H9 (cell line): ENCODE results near the gene DNAAF9. TPM values are rescaled to one million over a fixed set of nuclear protein-coding genes. Genes with fewer than 3 reads are reported as not detected.
A peak's percentile ranks its signal among the peaks of the same experiment; 100 is the strongest.

Experiments
- DNase-seq: peaks from one replicate; pipeline ENCODE4 v3.0.0-alpha.2; 2017
- H2AFZ ChIP-seq: one replicate; pipeline ENCODE4 v1.6.1; 2013; ENCODE audit warnings: mild to moderate bottlenecking, low read length, control low read depth, moderate library complexity
- H2AK5ac ChIP-seq: 2 replicates; pipeline ENCODE4 v1.6.1; 2013; ENCODE audit warnings: low read length, control low read depth, mixed read lengths; ENCODE audit not compliant: insufficient read length
- H2BK120ac ChIP-seq: one replicate; pipeline ENCODE4 v1.6.1; 2013; ENCODE audit warnings: low read depth, mild to moderate bottlenecking, low read length, control low read depth, inconsistent platforms; ENCODE audit not compliant: poor library complexity, severe bottlenecking
- H2BK12ac ChIP-seq: 2 replicates; pipeline ENCODE4 v1.6.1; 2013; ENCODE audit warnings: low read length, control low read depth, mixed read lengths, low read depth; ENCODE audit not compliant: insufficient read length
- H2BK15ac ChIP-seq: 2 replicates; pipeline ENCODE4 v1.6.1; 2013; ENCODE audit warnings: low read depth, low read length, control low read depth
- H2BK20ac ChIP-seq: one replicate; pipeline ENCODE4 v1.6.1; 2013; ENCODE audit warnings: low read depth, mild to moderate bottlenecking, low read length, control low read depth, inconsistent platforms; ENCODE audit not compliant: poor library complexity, severe bottlenecking
- H2BK5ac ChIP-seq: 2 replicates; pipeline ENCODE4 v1.6.1; 2013; ENCODE audit warnings: low read length, control low read depth, mixed read lengths; ENCODE audit not compliant: insufficient read length
- H3K14ac ChIP-seq: 2 replicates; pipeline ENCODE4 v1.6.1; 2013; ENCODE audit warnings: low read length, control low read depth; ENCODE audit not compliant: insufficient read depth
- H3K18ac ChIP-seq: 2 replicates; pipeline ENCODE4 v1.6.1; 2013; ENCODE audit warnings: low read depth, mild to moderate bottlenecking, mixed read lengths, low read length, control low read depth; ENCODE audit not compliant: insufficient read length
- H3K23ac ChIP-seq: 2 replicates; pipeline ENCODE4 v1.6.1; 2013; ENCODE audit warnings: low read length, control low read depth, mixed read lengths, low read depth; ENCODE audit not compliant: insufficient read length
- H3K23me2 ChIP-seq: 2 replicates; pipeline ENCODE4 v1.6.1; 2013; ENCODE audit warnings: low read depth, mild to moderate bottlenecking, mixed read lengths, low read length, control low read depth; ENCODE audit not compliant: insufficient read length, poor library complexity, severe bottlenecking
- H3K27ac ChIP-seq: 2 replicates; pipeline ENCODE4 v1.5.1; 2013; ENCODE audit warnings: low read length, control low read depth, mixed read lengths, low read depth; ENCODE audit not compliant: insufficient read length
- H3K27me3 ChIP-seq: 2 replicates; pipeline ENCODE4 v1.6.1; 2013; ENCODE audit warnings: low read length, control low read depth, inconsistent platforms; ENCODE audit not compliant: insufficient read depth
- H3K4ac ChIP-seq: 2 replicates; pipeline ENCODE4 v1.6.1; 2013; ENCODE audit warnings: low read depth, mild to moderate bottlenecking, control low read depth, inconsistent platforms, low read length, moderate library complexity
- H3K4me1 ChIP-seq: 2 replicates; pipeline ENCODE4 v1.6.1; 2013; ENCODE audit warnings: low read length, control low read depth, inconsistent platforms; ENCODE audit not compliant: insufficient read depth
- H3K4me2 ChIP-seq: 2 replicates; pipeline ENCODE4 v1.6.1; 2013; ENCODE audit warnings: low read length, control low read depth, mixed read lengths; ENCODE audit not compliant: insufficient read length, insufficient read depth
- H3K56ac ChIP-seq: 2 replicates; pipeline ENCODE4 v1.6.1; 2013; ENCODE audit warnings: low read depth, mild to moderate bottlenecking, mixed read lengths, low read length, control low read depth; ENCODE audit not compliant: insufficient read length
- H3K79me1 ChIP-seq: 2 replicates; pipeline ENCODE4 v1.6.1; 2013; ENCODE audit warnings: low read depth, mild to moderate bottlenecking, moderate library complexity, low read length, control low read depth, inconsistent platforms; ENCODE audit not compliant: insufficient read depth, poor library complexity, severe bottlenecking
- H3K79me2 ChIP-seq: 2 replicates; pipeline ENCODE4 v1.6.1; 2013; ENCODE audit warnings: low read length, control low read depth, inconsistent platforms; ENCODE audit not compliant: insufficient read depth
- H3K9ac ChIP-seq: 2 replicates; pipeline ENCODE4 v1.6.1; 2013; ENCODE audit warnings: low read length, control low read depth, mixed read lengths; ENCODE audit not compliant: insufficient read length; ENCODE audit errors: extremely low read depth
- H3K9me3 ChIP-seq: one replicate; pipeline ENCODE4 v1.6.1; 2013; ENCODE audit warnings: low read depth, low read length, inconsistent platforms; ENCODE audit not compliant: control insufficient read depth
- H3T11ph ChIP-seq: one replicate; pipeline ENCODE4 v1.6.1; 2013; ENCODE audit warnings: mild to moderate bottlenecking, low read length, control low read depth, inconsistent platforms
- H4K20me1 ChIP-seq: one replicate; pipeline ENCODE4 v1.6.1; 2013; ENCODE audit not compliant: control insufficient read depth, insufficient read length, insufficient read depth
- H4K5ac ChIP-seq: 2 replicates; pipeline ENCODE4 v1.6.1; 2013; ENCODE audit warnings: low read depth, mild to moderate bottlenecking, mixed read lengths, low read length, control low read depth; ENCODE audit not compliant: insufficient read length
- H4K8ac ChIP-seq: replicated peaks from 2 replicates; pipeline ENCODE4 v1.6.1; 2013; ENCODE audit warnings: low read length, control low read depth, mixed read lengths, low read depth; ENCODE audit not compliant: insufficient read length
- H4K91ac ChIP-seq: 2 replicates; pipeline ENCODE4 v1.6.1; 2013; ENCODE audit warnings: low read depth, mild to moderate bottlenecking, moderate library complexity, mixed read lengths, low read length, control low read depth; ENCODE audit not compliant: insufficient read length
- H3K27ac Mint-ChIP-seq, 3 experiments: 2 replicates in 2 of 3; 3 replicates in 1 of 3; pipeline ENCODE4 v1.8.0; 2020 to 2021; ENCODE audit warnings: mixed read lengths in 3 of 3, mild to moderate bottlenecking in 1 of 3, moderate library complexity in 1 of 3
- H3K27me3 Mint-ChIP-seq: 2 replicates; pipeline ENCODE4 v1.8.0; 2021; ENCODE audit warnings: low read depth, mild to moderate bottlenecking, moderate library complexity, mixed read lengths
- H3K36me3 Mint-ChIP-seq, 3 experiments: 2 replicates in 2 of 3; 3 replicates in 1 of 3; pipeline ENCODE4 v1.8.0; 2020 to 2021; ENCODE audit warnings: low read depth in 3 of 3, mixed read lengths in 3 of 3; ENCODE audit not compliant: insufficient read depth in 1 of 3
- H3K4me1 Mint-ChIP-seq, 2 experiments: 2 replicates each; pipeline ENCODE4 v1.8.0; 2020; ENCODE audit warnings: mixed read lengths in 2 of 2
- H3K4me3 Mint-ChIP-seq, 2 experiments: 2 replicates in 1 of 2; 3 replicates in 1 of 2; pipeline ENCODE4 v1.8.0; 2020 to 2021; ENCODE audit warnings: mild to moderate bottlenecking in 2 of 2, mixed read lengths in 2 of 2, moderate library complexity in 1 of 2
- H3K9me3 Mint-ChIP-seq, 2 experiments: 2 replicates in 1 of 2; 3 replicates in 1 of 2; pipeline ENCODE4 v1.8.0; 2020; ENCODE audit warnings: mild to moderate bottlenecking in 2 of 2, mixed read lengths in 2 of 2, moderate library complexity in 1 of 2
- CTCF ChIP-seq: fragments of 200-600 bp; sonication (generic); conservative IDR thresholded peaks from 3 replicates; pipeline ENCODE4 v1.8.0; 2021; ENCODE audit warnings: antibody characterized with exemption, mild to moderate bottlenecking
- WGBS: extraction: QIAGEN DNeasy Blood & Tissue Kit; methylation state at CpG from one replicate; pipeline ENCODE4 v1.1.7; 2013; ENCODE audit warnings: missing lambda C conversion rate, low lambda C conversion rate, mixed read lengths; ENCODE audit not compliant: insufficient read length; ENCODE audit errors: extremely low coverage; 5-methylcytosine and 5-hydroxymethylcytosine counted together
- total RNA-seq: library from RNA; stranded (reverse); gene quantifications from 2 replicates; pipeline ENCODE4 v1.2.1, GENCODE V29; 2021

The DNAAF9 gene
- total RNA-seq, 1 experiment from 2014 or later = 5.5 TPM

GRCh38 chr20:3432844-3433243 is 25.4 kb upstream of the DNAAF9 start:
- no peak overlapping the region for H4K5ac ChIP-seq
- no peak overlapping the region for H3K56ac ChIP-seq
- Mint-ChIP-seq H3K27me3 (no peaks in the 10 kb centered on the region), H3K36me3 (no peaks in the 10 kb centered on the region), H3K4me1 (peaks cover 4 to 6% of the 10 kb centered on the region in 2 experiments; a peak in 3 of 4 replicates), H3K27ac (peak overlapping the region in 1 of 3 experiments; percentile 0; a peak in 1 of 7 replicates), H3K4me3 (no peak overlapping the region), H3K9me3 (no peaks in the 10 kb centered on the region)
- WGBS = no CpG with 5 or more reads among the region's 3 CpGs
- H3K14ac ChIP-seq = no peak overlapping the region
- no peak for TF ChIP-seq CTCF
- no peak overlapping the region for H3K9ac ChIP-seq
- no peaks in the 10 kb centered on the region for H3K79me1 ChIP-seq
- no peak overlapping the region for H4K91ac ChIP-seq
- no peak overlapping the region for H2AFZ ChIP-seq
- H2AK5ac ChIP-seq = no peak overlapping the region
- no peak overlapping the region for H3K4ac ChIP-seq
- no peak overlapping the region for H2BK20ac ChIP-seq
- H3K4me2 ChIP-seq = no peak overlapping the region
- H3K23me2 ChIP-seq = no peaks in the 10 kb centered on the region
- H2BK12ac ChIP-seq = no peak overlapping the region
- no peaks in the 10 kb centered on the region for H3K27me3 ChIP-seq
- H3K79me2 ChIP-seq = no peaks in the 10 kb centered on the region
- no peak overlapping the region for H2BK15ac ChIP-seq
- H4K20me1 ChIP-seq = no peaks in the 10 kb centered on the region
- no peak overlapping the region for H3K23ac ChIP-seq
- H3K18ac ChIP-seq = no peak overlapping the region
- no peak overlapping the region for H2BK5ac ChIP-seq
- H3T11ph ChIP-seq = no peak overlapping the region
- H4K8ac ChIP-seq = no peak overlapping the region
- H3K4me1 ChIP-seq = no peaks in the 10 kb centered on the region
- H3K27ac ChIP-seq = no peak overlapping the region
- DNase-seq = no peak
- H3K9me3 ChIP-seq = no peaks in the 10 kb centered on the region
- H2BK120ac ChIP-seq = no peak overlapping the region
